C4-2B (cell line): ENCODE measurements around the gene CMIP.
"Not testable (repeated sequence)": the region's sequence is repeated elsewhere in the genome, so short reads cannot be mapped to it uniquely, and the experiment has no call there.

Experiments used
- H3K27ac ChIP-seq: fragments of 450-650 bp; 2 replicates; pipeline ENCODE4 v1.5.1; 2017
- CTCF ChIP-seq: fragments of 450-650 bp; conservative IDR thresholded peaks from 2 replicates; pipeline ENCODE4 v1.5.1; 2017; ENCODE audit warnings: mild to moderate bottlenecking
- ZFX ChIP-seq: fragments of 450-650 bp; IDR thresholded peaks from 2 replicates; pipeline ENCODE4 v1.6.1; 2017

The CMIP gene

DNA sequence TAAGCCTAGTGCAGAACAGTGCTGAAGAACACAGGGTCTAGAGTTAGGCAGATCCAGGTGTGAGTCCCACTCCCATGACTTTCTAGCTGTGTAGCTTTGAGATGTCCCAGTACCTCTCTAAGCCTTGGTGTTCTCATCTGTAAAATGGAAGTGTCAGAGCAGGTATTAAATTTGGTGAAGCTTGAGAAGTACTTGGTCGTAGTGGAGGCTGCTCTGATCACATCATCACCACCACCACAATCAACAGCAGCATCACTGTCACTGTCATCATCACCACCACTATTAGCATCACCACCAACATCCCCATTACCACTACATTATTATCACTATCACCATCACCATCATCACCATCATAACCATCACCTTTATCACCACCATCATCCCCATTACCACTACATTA, 132.1 kb downstream of the CMIP start:
- no peak overlapping the region for H3K27ac ChIP-seq
- TF ChIP-seq CTCF (no peak), ZFX (no peak)

GRCh38 chr16:81577272-81577671, 132.7 kb downstream of the CMIP start:
- H3K27ac ChIP-seq = not testable (repeated sequence)

DNA sequence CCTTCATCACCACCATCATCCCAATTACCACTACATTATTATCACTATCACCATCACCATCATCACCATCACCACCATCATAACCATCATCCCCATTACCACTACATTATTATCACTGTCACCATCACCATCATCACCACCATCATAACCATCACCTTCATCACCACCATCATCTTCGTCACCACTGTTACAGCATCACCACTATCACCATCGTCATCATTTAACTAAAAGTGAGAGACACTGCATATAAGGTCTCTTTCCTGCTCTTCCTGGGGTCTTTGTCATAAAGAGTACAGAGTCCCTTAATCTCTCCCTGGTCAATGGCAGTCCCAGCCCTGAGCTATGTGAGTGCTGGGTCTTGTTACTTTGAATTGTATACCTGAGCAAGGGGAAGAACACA, 133.5 kb downstream of the CMIP start:
- no peak overlapping the region for H3K27ac ChIP-seq
- TF ChIP-seq ZFX (no peak), CTCF (no peak)

GRCh38 chr16:81578636-81579413, 134.2 kb downstream of the CMIP start:
- TF ChIP-seq ZFX (no peak), CTCF (no peak)
- H3K27ac ChIP-seq = no peak overlapping the region

DNA sequence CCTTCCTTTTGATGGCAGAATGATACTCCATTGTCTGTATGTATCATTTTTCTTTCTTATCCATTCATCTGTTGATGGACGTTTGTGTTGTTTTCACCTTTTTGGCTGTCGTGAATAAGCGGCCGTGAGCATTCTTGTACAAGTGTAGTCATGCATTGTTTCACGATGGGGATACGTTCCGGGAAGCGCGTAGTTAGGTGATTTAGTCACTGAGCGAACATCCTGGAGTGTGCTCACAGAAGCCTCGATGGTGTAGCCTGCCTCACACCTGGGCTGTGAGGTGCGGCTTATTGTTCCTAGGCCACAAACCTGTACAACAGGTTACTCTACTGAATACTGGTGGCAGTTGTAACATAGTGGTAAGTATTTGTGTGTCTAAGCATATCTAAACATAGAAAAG, 136.5 kb downstream of the CMIP start:
- TF ChIP-seq ZFX = no peak
- TF ChIP-seq CTCF = no peak
- peak overlapping the region; percentile 83 for H3K27ac ChIP-seq

DNA sequence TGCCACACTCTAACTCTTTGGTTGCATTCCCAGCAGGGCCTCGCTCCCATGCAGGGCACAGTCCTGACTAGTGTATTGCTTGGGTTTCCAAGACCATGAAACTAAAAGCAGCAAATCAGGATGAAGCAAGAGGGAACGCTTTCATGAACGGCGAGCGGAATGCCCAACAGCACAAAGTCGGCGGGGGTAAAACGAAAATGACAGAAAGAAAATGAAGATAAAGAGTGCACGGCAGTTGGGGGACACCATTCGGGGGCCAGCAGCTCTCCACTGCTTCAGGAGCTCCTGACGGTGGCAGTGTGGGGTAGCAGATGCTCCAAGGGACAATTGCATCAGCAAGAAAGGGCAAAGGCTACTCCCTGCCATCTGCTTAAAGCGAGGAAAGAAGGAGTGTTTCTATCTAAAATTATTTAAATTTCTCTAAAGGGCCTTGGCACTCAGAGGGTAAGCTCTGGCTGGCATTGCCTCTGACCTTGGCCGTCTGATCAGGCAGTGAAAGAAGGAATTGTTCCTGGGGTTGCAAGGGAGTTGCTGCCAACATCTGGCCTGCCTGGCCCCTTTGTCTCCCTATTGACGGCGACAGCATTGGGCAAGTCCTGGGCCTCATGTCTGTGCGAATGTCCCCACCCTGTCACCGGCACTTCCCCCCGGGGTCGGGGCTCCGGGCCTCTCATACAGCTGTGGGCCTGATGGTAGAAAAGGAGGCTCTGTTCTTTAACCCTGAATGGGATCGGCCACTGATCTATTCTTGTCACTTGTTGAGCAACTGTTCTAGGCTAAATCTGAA, 138.2 kb downstream of the CMIP start:
- TF ChIP-seq CTCF (no peak), ZFX (no peak)
- H3K27ac ChIP-seq = peak overlapping the region; percentile 83

- TF ChIP-seq ZFX (no peak), CTCF (no peak)
- no peak overlapping the region for H3K27ac ChIP-seq
Observed at GRCh38 chr16:81583893-81584631, 139.5 kb downstream of the CMIP start.
